ENCODE measurements around the gene GPR143. TPM values are rescaled to one million over a fixed set of nuclear protein-coding genes. Genes with fewer than 3 reads are reported as not detected.

The GPR143 gene
- polyA plus RNA-seq, 2 of the 4 experiments (the other 2 are of a cell fraction), result not detected

DNA sequence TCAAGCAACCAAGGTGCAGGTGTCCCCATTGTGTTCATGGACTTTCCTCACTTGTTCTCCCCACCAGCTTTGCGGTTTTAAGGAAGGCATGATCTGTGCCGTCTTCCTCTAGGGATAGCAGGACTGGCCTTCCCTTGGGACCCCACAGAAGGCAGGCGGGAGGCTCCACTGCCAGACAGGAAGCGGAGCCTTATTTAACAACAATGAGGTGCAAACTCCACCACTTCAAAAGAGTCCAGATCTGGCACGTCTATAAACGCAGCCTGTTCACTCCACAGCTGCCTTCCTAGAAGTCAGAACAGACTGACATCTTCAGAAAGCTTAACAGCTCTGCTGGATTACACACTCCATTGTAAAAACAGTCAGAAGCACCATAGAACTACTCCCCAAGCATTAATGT, 1.7 kb upstream of the GPR143 start:
- TF ChIP-seq HDAC2 (IDR thresholded peaks at IDR 0.05) (no peak), RFX5 (IDR thresholded peaks at IDR 0.05) (no peak), BCL3 (IDR thresholded peaks at IDR 0.05) (no peak), TFCP2L1 (CRISPR knock-in tag; IDR thresholded peaks at IDR 0.05) (no peak), EHF (CRISPR knock-in tag; IDR thresholded peaks at IDR 0.05) (no peak), CHD4 (IDR thresholded peaks at IDR 0.05; ENCODE audit: borderline replicate concordance) (no peak), POLR2A (IDR thresholded peaks at IDR 0.05; ENCODE audit: low read length) (no peak), MAFK (IDR thresholded peaks at IDR 0.05; ENCODE audit: partially characterized antibody) (no peak), MAZ (IDR thresholded peaks at IDR 0.05; ENCODE audit: borderline replicate concordance, low read depth, low read length) (no peak), CEBPB (IDR thresholded peaks at IDR 0.05) (no peak), CTCF (IDR thresholded peaks at IDR 0.05) (no peak), RNF2 (IDR thresholded peaks at IDR 0.05; ENCODE audit: borderline replicate concordance, low read depth) (no peak), KDM1A (IDR thresholded peaks at IDR 0.05; ENCODE audit: low read depth) (no peak), MYC (IDR thresholded peaks at IDR 0.05; ENCODE audit: borderline replicate concordance, low read length) (no peak)
- no peak for FAIRE-seq
- POLR2A ChIA-PET, result no interaction called here
- WGBS (ENCODE audit: missing lambda C conversion rate), result 70% methylated on average over 6 of the region's 6 CpGs
- DNase-seq (ENCODE audit: low read depth in 1 of 2, low spot score in 1 of 2), result no peak
- Histone ChIP-seq H3K4me1 (no peaks in the 10 kb centered on the region), H3K4me2 (no peak overlapping the region), H3K4me3 (no peak overlapping the region), H3K27ac (no peak overlapping the region), H3K9me3 (no peaks in the 10 kb centered on the region)
- no peak for ATAC-seq
- CTCF ChIA-PET, result no interaction called here

- DNase-seq (ENCODE audit: low read depth in 1 of 2, low spot score in 1 of 2), result no peak
- WGBS (ENCODE audit: missing lambda C conversion rate), result 86% methylated on average over 10 of the region's 67 CpGs
- Histone ChIP-seq H3K4me1 (no peaks in the 10 kb centered on the region), H3K27ac (no peak overlapping the region), H3K4me3 (no peak overlapping the region), H3K4me2 (no peak overlapping the region), H3K9me3 (no peaks in the 10 kb centered on the region)
- no peak for ATAC-seq
- ChIA-PET POLR2A (no interaction called here), CTCF (no interaction called here)
- TF ChIP-seq RNF2 (IDR thresholded peaks at IDR 0.05; ENCODE audit: borderline replicate concordance, low read depth) (no peak), BHLHE40 (IDR thresholded peaks at IDR 0.05; ENCODE audit: low read depth, low read length) (no peak), CHD4 (IDR thresholded peaks at IDR 0.05; ENCODE audit: borderline replicate concordance) (no peak), HDAC2 (IDR thresholded peaks at IDR 0.05) (no peak), ZNF302 (CRISPR knock-in tag; IDR thresholded peaks at IDR 0.05) (no peak), E2F6 (IDR thresholded peaks at IDR 0.05; ENCODE audit: borderline replicate concordance, low read depth) (no peak), CEBPB (IDR thresholded peaks at IDR 0.05) (no peak)
- FAIRE-seq, result no peak
These were observed 443 bp downstream of the GPR143 start for GRCh38 chrX:9765072-9765736.

GRCh38 chrX:9759337-9759736, 6.3 kb downstream of the GPR143 start:
- H3K9me3 ChIP-seq, result no peaks in the 10 kb centered on the region
- ChIA-PET POLR2A (no interaction called here), CTCF (no interaction called here)
- no peak for TF ChIP-seq ZNF302 (CRISPR knock-in tag; IDR thresholded peaks at IDR 0.05)
- TF ChIP-seq, protein P1, sequence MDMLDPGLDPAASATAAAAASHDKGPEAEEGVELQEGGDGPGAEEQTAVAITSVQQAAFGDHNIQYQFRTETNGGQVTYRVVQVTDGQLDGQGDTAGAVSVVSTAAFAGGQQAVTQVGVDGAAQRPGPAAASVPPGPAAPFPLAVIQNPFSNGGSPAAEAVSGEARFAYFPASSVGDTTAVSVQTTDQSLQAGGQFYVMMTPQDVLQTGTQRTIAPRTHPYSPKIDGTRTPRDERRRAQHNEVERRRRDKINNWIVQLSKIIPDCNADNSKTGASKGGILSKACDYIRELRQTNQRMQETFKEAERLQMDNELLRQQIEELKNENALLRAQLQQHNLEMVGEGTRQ (IDR thresholded peaks at IDR 0.05), result 0 out of 2 replicates have a peak, but pooled peaks have one; percentile 7
- no peaks in the 10 kb centered on the region for H3K4me1 ChIP-seq
- 25% methylated on average over 7 of the region's 8 CpGs for WGBS (ENCODE audit: missing lambda C conversion rate)
- H3K4me2 ChIP-seq, result peak overlapping the region; percentile 47
- H3K27ac ChIP-seq, result no peak overlapping the region
- ATAC-seq (peak; percentile 20 to 34; a peak in 2 of 6 replicates), FAIRE-seq (no peak), DNase-seq (ENCODE audit: low read depth in 1 of 2, low spot score in 1 of 2) (peak in 1 of 2 experiments; percentile 4)
- H3K4me3 ChIP-seq, result no peak overlapping the region
